Lower leg skin (tissue), 3 donors: Measurements from ENCODE around the gene CYP2U1.

Experiments
- CTCF ChIP-seq, 3 donors: fragments of 450-650 bp; IDR thresholded peaks; one replicate each; pipeline ENCODE4 v1.5.1; 2016; ENCODE audit warnings: antibody characterized with exemption in 3 of 3, mild to moderate bottlenecking in 3 of 3, moderate library complexity in 2 of 3
- POLR2A ChIP-seq, 2 donors: fragments of 450-650 bp; IDR thresholded peaks; one replicate each; pipeline ENCODE4 v1.6.1; 2016 to 2017; ENCODE audit warnings: antibody characterized with exemption in 2 of 2, mild to moderate bottlenecking in 1 of 2, moderate library complexity in 1 of 2

- no peak for TF ChIP-seq CTCF (IDR thresholded peaks at IDR 0.05)
- TF ChIP-seq POLR2A (IDR thresholded peaks at IDR 0.05) = no peak
Observed at GRCh38 chr4:107922486-107923473, 8.6 kb upstream of the CYP2U1 start.
